Spleen (tissue), 11 donors: ENCODE data around the gene MED13L. TPM values are rescaled to one million over a fixed set of nuclear protein-coding genes. Genes with fewer than 3 reads are reported as not detected.

Source experiments
- DNase-seq: peaks from one replicate; pipeline ENCODE4 v3.0.0-alpha.2; 2020
- H3K27ac ChIP-seq, 8 donors: fragments of 200-600 bp; sonication (generic) in 7 of 8; 1 replicate in 4 of 8; 2 replicates in 4 of 8; pipeline versions ENCODE4 v1.5.0 to v1.8.0; 2016 to 2021; ENCODE audit warnings: inconsistent platforms in 4 of 8, mild to moderate bottlenecking in 4 of 8, moderate library complexity in 1 of 8
- H3K27me3 ChIP-seq, 7 donors: fragments of 200-600 bp; sonication (generic) in 6 of 7; replicated peaks in 1 of 7; 1 replicate in 4 of 7; 2 replicates in 3 of 7; pipeline versions ENCODE4 v1.5.0 to v1.8.0; 2016 to 2021; ENCODE audit warnings: inconsistent platforms in 3 of 7, mild to moderate bottlenecking in 1 of 7
- H3K36me3 ChIP-seq, 6 donors: fragments of 200-600 bp; sonication (generic) in 5 of 6; 1 replicate in 4 of 6; 2 replicates in 2 of 6; pipeline versions ENCODE4 v1.5.0 to v1.8.0; 2016 to 2021; ENCODE audit warnings: inconsistent platforms in 2 of 6
- H3K4me1 ChIP-seq, 6 donors: fragments of 200-600 bp; sonication (generic) in 5 of 6; 1 replicate in 3 of 6; 2 replicates in 3 of 6; pipeline versions ENCODE4 v1.5.0 to v1.8.0; 2016 to 2021; ENCODE audit warnings: inconsistent platforms in 3 of 6
- H3K4me3 ChIP-seq, 8 donors: fragments of 200-600 bp; sonication (generic) in 7 of 8; 1 replicate in 4 of 8; 2 replicates in 4 of 8; pipeline versions ENCODE4 v1.5.0 to v1.8.0; 2016 to 2021; ENCODE audit warnings: inconsistent platforms in 4 of 8, mild to moderate bottlenecking in 4 of 8, moderate library complexity in 2 of 8
- H3K9me3 ChIP-seq, 8 donors: fragments of 200-600 bp; sonication (generic) in 7 of 8; 1 replicate in 4 of 8; 2 replicates in 4 of 8; pipeline versions ENCODE4 v1.5.0 to v1.8.0; 2016 to 2021; ENCODE audit warnings: inconsistent platforms in 4 of 8
- CTCF ChIP-seq, 11 experiments: fragments of 200-600 bp in 7 of 11; fragments of 450-650 bp in 4 of 11; sonication (generic) in 4 of 11; IDR thresholded peaks in 8 of 11; conservative IDR thresholded peaks in 3 of 11; 1 replicate in 7 of 11; 2 replicates in 4 of 11; pipeline versions ENCODE4 v1.4.0 to v1.8.0; 2016 to 2021; ENCODE audit warnings: antibody characterized with exemption in 11 of 11, inconsistent platforms in 4 of 11, mild to moderate bottlenecking in 1 of 11
- POLR2A ChIP-seq, 3 donors: fragments of 450-650 bp; IDR thresholded peaks; one replicate each; pipeline ENCODE4 v1.5.1; 2017; ENCODE audit warnings: antibody characterized with exemption in 3 of 3, mild to moderate bottlenecking in 1 of 3
- POLR2AphosphoS5 ChIP-seq, 3 donors: sonication (generic); formaldehyde crosslinking; IDR thresholded peaks; one replicate each; pipeline ENCODE4 v1.5.1; 2017; ENCODE audit warnings: antibody characterized with exemption in 3 of 3
- WGBS, 5 donors: extraction: QIAGEN DNeasy Blood & Tissue Kit in 3 of 5; methylation state at CpG; one replicate each; pipeline versions ENCODE4 v1.1.5 to v1.1.7; 2013 to 2018; 5-methylcytosine and 5-hydroxymethylcytosine counted together
- intact Hi-C: fragments of 100-400 bp; cut with DNase I; formaldehyde crosslinking; loops from one replicate; pipeline ENCODE4 v1.15.0; 2023; ENCODE audit warnings: low total_unique reads
- polyA plus RNA-seq, 3 donors: library from polyadenylated mRNA; stranded (reverse); fragments of 200-250 nt; gene quantifications; one replicate each; pipeline ENCODE4 v1.2.1, GENCODE V29; 2013
- total RNA-seq, 7 donors: library from RNA; depleted of rRNA in 3 of 7; stranded (reverse); fragments of >200 nt in 3 of 7; fragmentation: NEBNext Ultra II Directional in 4 of 7; extraction: Animal tissue kit (Norgen Biotek cat#: 25700) in 4 of 7; gene quantifications; one replicate each; pipeline versions ENCODE4 v1.1.0 to v1.2.1, GENCODE V29; 2016 to 2021
- donor health status: healthy with polysubstance abuse.
- donor health status: DM: no; HTN: no; CAD: no; lungs with moderate emphysema.
- donor health status: DM: no; HTN: no; CAD: no.
- donor health status: Bipolar disorder and iron deficiency.
- donor health status: healthy.
- donor health status: DM: no; HTN: no; CAD: no.
- donor health status: DM: yes; HTN: yes; CAD: no.

Gene MED13L
- total and polyA plus RNA-seq, 10 donors = 13.4 to 255 (median 185) TPM

- intact Hi-C loops = no loop called here
- no peak for DNase-seq
- H3K9me3 ChIP-seq = no peaks in the 10 kb centered on the region
- H3K27ac ChIP-seq = no peak overlapping the region
- H3K4me1 ChIP-seq = peaks cover 0 to 33% (median 10%) of the 10 kb centered on the region in 6 donors
- WGBS, 5 donors = 95 to 98% (median 96%) methylated on average over 5 of the region's 5 CpGs
- no peak overlapping the region for H3K4me3 ChIP-seq
- no peaks in the 10 kb centered on the region for H3K27me3 ChIP-seq
- TF ChIP-seq POLR2AphosphoS5 (IDR thresholded peaks at IDR 0.05) = no peak
- no peak for TF ChIP-seq CTCF (IDR thresholded peaks at IDR 0.05 in 8 of 11, conservative IDR thresholded peaks at IDR 0.05 in 3 of 11)
- TF ChIP-seq POLR2A (IDR thresholded peaks at IDR 0.05) = no peak
- H3K36me3 ChIP-seq = peaks cover 0 to 21% (median 3%) of the 10 kb centered on the region in 6 donors
These were observed 180.6 kb downstream of the MED13L start for GRCh38 chr12:116096874-116097273.

GRCh38 chr12:116094475-116094874 lies 183.0 kb downstream of the MED13L start:
- no peak for DNase-seq

GRCh38 chr12:116093915-116094314 lies 183.6 kb downstream of the MED13L start:
- Histone ChIP-seq H3K27ac (no peak overlapping the region), H3K4me3 (no peak overlapping the region), H3K4me1 (peaks cover 0 to 20% (median 4%) of the 10 kb centered on the region in 6 donors), H3K9me3 (no peaks in the 10 kb centered on the region), H3K36me3 (peaks cover 0 to 31% (median 3%) of the 10 kb centered on the region in 6 donors), H3K27me3 (no peaks in the 10 kb centered on the region)
- WGBS, 5 donors = 92 to 100% (median 95%) methylated on average over 1 of the region's 1 CpG
- no peak for TF ChIP-seq POLR2AphosphoS5 (IDR thresholded peaks at IDR 0.05)
- no peak for TF ChIP-seq CTCF (IDR thresholded peaks at IDR 0.05 in 8 of 11, conservative IDR thresholded peaks at IDR 0.05 in 3 of 11)
- no peak for TF ChIP-seq POLR2A (IDR thresholded peaks at IDR 0.05)
- intact Hi-C loops = no loop called here
- DNase-seq = no peak

More at GRCh38 chr12:116094475-116094874, 183.0 kb downstream of the MED13L start:
- H3K4me3 ChIP-seq = no peak overlapping the region
- intact Hi-C loops = no loop called here
- H3K9me3 ChIP-seq = no peaks in the 10 kb centered on the region
- no peaks in the 10 kb centered on the region for H3K27me3 ChIP-seq
- H3K27ac ChIP-seq = no peak overlapping the region
- peaks cover 0 to 24% (median 8%) of the 10 kb centered on the region in 6 donors for H3K4me1 ChIP-seq
- peaks cover 0 to 31% (median 3%) of the 10 kb centered on the region in 6 donors for H3K36me3 ChIP-seq
- no peak for TF ChIP-seq CTCF (IDR thresholded peaks at IDR 0.05 in 8 of 11, conservative IDR thresholded peaks at IDR 0.05 in 3 of 11)
- no peak for TF ChIP-seq POLR2AphosphoS5 (IDR thresholded peaks at IDR 0.05)
- TF ChIP-seq POLR2A (IDR thresholded peaks at IDR 0.05) = no peak

- TF ChIP-seq POLR2AphosphoS5 (IDR thresholded peaks at IDR 0.05) (no peak), CTCF (IDR thresholded peaks at IDR 0.05 in 8 of 11, conservative IDR thresholded peaks at IDR 0.05 in 3 of 11) (no peak), POLR2A (IDR thresholded peaks at IDR 0.05) (no peak)
- Histone ChIP-seq H3K4me3 (no peak overlapping the region), H3K27ac (no peak overlapping the region), H3K4me1 (peaks cover 0 to 30% (median 9%) of the 10 kb centered on the region in 6 donors), H3K36me3 (peaks cover 0 to 31% (median 3%) of the 10 kb centered on the region in 6 donors), H3K27me3 (no peaks in the 10 kb centered on the region), H3K9me3 (no peaks in the 10 kb centered on the region)
- intact Hi-C loops = no loop called here
- no peak for DNase-seq
- WGBS, 5 donors = 94 to 100% (median 98%) methylated on average over 1 of the region's 1 CpG
These were observed 184.7 kb downstream of the MED13L start for GRCh38 chr12:116092776-116093175.
